Ascending aorta (tissue), 2 donors: ENCODE data around the gene ATAD3A. TPM values are rescaled to one million over a fixed set of nuclear protein-coding genes. Genes with fewer than 3 reads are reported as not detected.
A peak's percentile ranks its signal among the peaks of the same experiment; 100 is the strongest.
"Not testable (repeated sequence)": the region's sequence is repeated elsewhere in the genome, so short reads cannot be mapped to it uniquely, and the experiment has no call there.

Experiments
- DNase-seq, 2 donors: peaks; one replicate each; pipeline ENCODE4 v3.0.0-alpha.2; 2019; ENCODE audit warnings: low spot score in 2 of 2
- H3K27ac ChIP-seq, 2 donors: fragments of 200-600 bp; sonication (generic); one replicate each; pipeline ENCODE4 v1.5.1; 2016 to 2017; ENCODE audit warnings: mild to moderate bottlenecking in 1 of 2
- H3K27me3 ChIP-seq: fragments of 200-600 bp; sonication (generic); one replicate; pipeline ENCODE4 v1.5.1; 2017
- H3K36me3 ChIP-seq, 2 donors: fragments of 200-600 bp; sonication (generic); one replicate each; pipeline ENCODE4 v1.5.1; 2016
- H3K4me1 ChIP-seq, 2 donors: fragments of 200-600 bp; sonication (generic); one replicate each; pipeline ENCODE4 v1.5.1; 2016 to 2017; ENCODE audit warnings: mild to moderate bottlenecking in 1 of 2
- H3K4me3 ChIP-seq, 2 donors: fragments of 200-600 bp; sonication (generic); one replicate each; pipeline ENCODE4 v1.5.1; 2016 to 2017; ENCODE audit warnings: mild to moderate bottlenecking in 1 of 2
- H3K9me3 ChIP-seq, 2 donors: fragments of 200-600 bp; sonication (generic); one replicate each; pipeline ENCODE4 v1.5.1; 2016
- CTCF ChIP-seq, 3 experiments: fragments of 200-600 bp in 2 of 3; fragments of 450-650 bp in 1 of 3; sonication (generic) in 2 of 3; IDR thresholded peaks; one replicate each; pipeline ENCODE4 v1.5.1; 2016 to 2019; ENCODE audit warnings: antibody characterized with exemption in 3 of 3, mild to moderate bottlenecking in 1 of 3, moderate library complexity in 1 of 3
- intact Hi-C: fragments of 100-400 bp; cut with DNase I; formaldehyde crosslinking; loops from one replicate; pipeline ENCODE4 v1.15.1; 2023
- total RNA-seq: library from RNA; depleted of rRNA; stranded (reverse); fragments of >200 nt; gene quantifications from one replicate; pipeline ENCODE4 v1.1.0, GENCODE V29; 2016

Gene ATAD3A
- 46.3 TPM for total RNA-seq

- Histone ChIP-seq H3K4me3 (peak within 1 kb of the TSS; percentile 81), H3K36me3 (peaks cover 1 to 5% of the 10 kb centered on the region in 2 donors), H3K27me3 (no peaks in the 10 kb centered on the region), H3K4me1 (peaks cover 0 to 7% of the 10 kb centered on the region in 2 donors), H3K27ac (peak within 1 kb of the TSS; percentile 85 to 93), H3K9me3 (no peaks in the 10 kb centered on the region)
- TF ChIP-seq CTCF (IDR thresholded peaks at IDR 0.05) = no peak
- DNase-seq = peak; percentile 89 to 99
- intact Hi-C loops = loop anchor here (1.0 to 10.0 kb wide), 6 partner anchors 40 to 396 kb away; partner anchors contain the start of genes ATAD3B, C1orf159, MIB2 and MRPL20
These were observed at the start of gene ATAD3A for GRCh38 chr1:1511533-1512285. Gene ATAD3A, plus strand, starts transcription at chr1:1512162. Its CDS starts 107 bp downstream, at chr1:1512269.

GRCh38 chr1:1462318-1462966, 49.5 kb upstream of the ATAD3A start:
- Histone ChIP-seq H3K9me3 (no peaks in the 10 kb centered on the region), H3K27me3 (no peaks in the 10 kb centered on the region), H3K4me3 (no peak overlapping the region), H3K4me1 (no peaks in the 10 kb centered on the region), H3K27ac (no peak overlapping the region), H3K36me3 (no peaks in the 10 kb centered on the region)
- DNase-seq = no peak
- intact Hi-C loops = no loop called here
- TF ChIP-seq CTCF (IDR thresholded peaks at IDR 0.05) = no peak

GRCh38 chr1:1463312-1463711, 48.6 kb upstream of the ATAD3A start:
- H3K9me3 ChIP-seq = no peaks in the 10 kb centered on the region
- H3K36me3 ChIP-seq = no peaks in the 10 kb centered on the region
- no peak overlapping the region for H3K4me3 ChIP-seq
- intact Hi-C loops = no loop called here
- H3K27ac ChIP-seq = no peak overlapping the region
- TF ChIP-seq CTCF (IDR thresholded peaks at IDR 0.05) = no peak
- no peaks in the 10 kb centered on the region for H3K4me1 ChIP-seq
- no peaks in the 10 kb centered on the region for H3K27me3 ChIP-seq
- no peak for DNase-seq

- H3K27me3 ChIP-seq, H3K4me3 ChIP-seq, H3K27ac ChIP-seq, H3K36me3 ChIP-seq, DNase-seq, H3K9me3 ChIP-seq, intact Hi-C loops: not testable (repeated sequence)
- peaks cover 0 to 15% of the 10 kb centered on the region in 2 donors for H3K4me1 ChIP-seq
These were observed 43.6 kb upstream of the ATAD3A start for GRCh38 chr1:1468196-1468985.

- intact Hi-C loops = loop anchor here (1.0 to 2.0 kb wide), 3 partner anchors 40 to 104 kb away; partner anchors contain the start of genes MRPL20 and SSU72
These were observed 41.2 kb upstream of the ATAD3A start for GRCh38 chr1:1470626-1471388.

More at GRCh38 chr1:1470626-1471388, 41.2 kb upstream of the ATAD3A start:
- peaks cover 0 to 22% of the 10 kb centered on the region in 2 donors for H3K4me1 ChIP-seq
- H3K27me3 ChIP-seq = no peaks in the 10 kb centered on the region
- peak overlapping the region; percentile 73 to 81 for H3K4me3 ChIP-seq
- TF ChIP-seq CTCF (IDR thresholded peaks at IDR 0.05) = no peak
- no peaks in the 10 kb centered on the region for H3K9me3 ChIP-seq
- H3K27ac ChIP-seq = peak overlapping the region; percentile 72 to 77
- no peaks in the 10 kb centered on the region for H3K36me3 ChIP-seq
- no peak for DNase-seq
